HG02885 (cell line): ENCODE results near the gene DAPK1.

Experiments
- ATAC-seq: cut with Tn5 transposase; IDR thresholded peaks from one replicate; pipeline ENCODE4 v1.9.1; 2021; ENCODE audit warnings: mild to moderate bottlenecking; ENCODE audit not compliant: unreplicated experiment, poor library complexity

Gene DAPK1

DNA sequence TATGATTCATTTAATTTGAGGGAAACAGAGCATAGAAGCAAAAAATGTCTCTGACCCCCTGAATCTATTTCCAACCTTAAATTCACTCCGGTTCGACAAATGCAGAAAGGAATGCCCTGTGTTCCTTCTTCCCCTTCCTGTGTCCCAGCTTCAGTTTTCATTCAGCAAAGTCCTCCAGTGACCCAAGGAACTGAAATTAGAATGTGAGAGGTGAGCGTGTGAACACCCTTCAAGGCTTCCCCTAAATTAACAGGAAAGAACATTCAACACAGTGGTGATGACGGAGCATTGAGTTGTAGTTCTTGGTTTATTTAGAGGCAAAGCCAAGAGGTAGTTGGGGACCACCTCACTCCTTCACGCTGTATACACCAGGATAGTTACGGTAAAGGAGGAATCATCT lies 130.7 kb downstream of the DAPK1 start:
- ATAC-seq: no peak

DNA sequence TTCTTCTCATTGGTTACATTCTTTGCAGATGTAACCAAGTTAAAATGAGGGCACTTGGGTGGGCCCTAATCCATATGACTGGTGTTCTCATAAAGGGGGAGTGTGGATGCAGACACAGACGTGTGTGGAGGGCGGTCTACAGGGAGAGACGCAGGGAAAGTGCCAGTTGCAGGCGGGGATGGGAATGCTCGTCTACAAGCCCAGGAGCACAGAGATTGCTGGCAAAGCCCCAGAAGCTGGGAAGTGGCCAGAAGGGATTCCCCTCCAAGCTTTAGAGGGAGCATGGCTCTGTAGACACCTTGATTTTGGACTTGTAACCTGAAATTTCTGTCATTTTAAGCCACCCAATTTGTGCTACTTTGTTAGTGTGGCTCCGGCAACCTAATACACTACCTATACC lies 131.4 kb downstream of the DAPK1 start:
- no peak for ATAC-seq

DNA sequence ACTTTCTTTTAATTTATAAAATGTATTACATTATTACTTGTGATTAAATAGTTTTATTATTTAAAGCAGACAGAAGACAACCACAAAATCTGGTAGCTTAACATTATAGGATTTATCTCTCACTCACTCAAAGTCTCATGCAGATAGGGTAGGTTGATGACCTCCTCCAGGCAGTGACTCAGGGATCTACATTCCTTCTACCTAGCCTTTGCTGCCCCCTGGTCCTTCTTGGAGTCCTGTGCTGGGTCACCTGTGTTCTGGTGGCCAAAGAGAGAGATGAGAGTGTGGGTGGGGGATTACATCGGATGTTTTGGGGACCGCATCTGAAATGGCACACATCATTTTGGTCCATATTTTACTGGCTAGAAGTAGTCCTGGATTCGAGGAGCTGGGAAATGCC lies 132.6 kb downstream of the DAPK1 start:
- no peak for ATAC-seq

DNA sequence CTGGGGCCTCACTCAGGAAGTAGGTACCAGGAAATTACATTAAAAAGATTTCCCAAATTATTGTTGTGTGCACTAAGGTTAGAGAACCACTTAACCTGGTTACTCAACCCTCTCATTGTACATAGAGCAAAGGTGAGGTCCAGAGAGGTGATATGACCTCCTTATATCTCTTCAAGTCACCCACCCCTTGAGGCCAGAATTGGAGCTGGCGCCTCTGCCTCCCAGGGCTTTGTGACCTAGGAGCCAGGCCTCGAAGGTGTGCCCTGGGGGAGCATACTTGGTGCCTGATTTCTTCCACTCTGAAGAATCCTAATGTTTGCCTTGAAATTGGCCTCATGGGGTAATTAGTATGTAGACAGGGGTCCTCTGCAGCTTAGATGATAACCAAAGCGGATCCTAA lies 133.2 kb downstream of the DAPK1 start:
- ATAC-seq: no peak

DNA sequence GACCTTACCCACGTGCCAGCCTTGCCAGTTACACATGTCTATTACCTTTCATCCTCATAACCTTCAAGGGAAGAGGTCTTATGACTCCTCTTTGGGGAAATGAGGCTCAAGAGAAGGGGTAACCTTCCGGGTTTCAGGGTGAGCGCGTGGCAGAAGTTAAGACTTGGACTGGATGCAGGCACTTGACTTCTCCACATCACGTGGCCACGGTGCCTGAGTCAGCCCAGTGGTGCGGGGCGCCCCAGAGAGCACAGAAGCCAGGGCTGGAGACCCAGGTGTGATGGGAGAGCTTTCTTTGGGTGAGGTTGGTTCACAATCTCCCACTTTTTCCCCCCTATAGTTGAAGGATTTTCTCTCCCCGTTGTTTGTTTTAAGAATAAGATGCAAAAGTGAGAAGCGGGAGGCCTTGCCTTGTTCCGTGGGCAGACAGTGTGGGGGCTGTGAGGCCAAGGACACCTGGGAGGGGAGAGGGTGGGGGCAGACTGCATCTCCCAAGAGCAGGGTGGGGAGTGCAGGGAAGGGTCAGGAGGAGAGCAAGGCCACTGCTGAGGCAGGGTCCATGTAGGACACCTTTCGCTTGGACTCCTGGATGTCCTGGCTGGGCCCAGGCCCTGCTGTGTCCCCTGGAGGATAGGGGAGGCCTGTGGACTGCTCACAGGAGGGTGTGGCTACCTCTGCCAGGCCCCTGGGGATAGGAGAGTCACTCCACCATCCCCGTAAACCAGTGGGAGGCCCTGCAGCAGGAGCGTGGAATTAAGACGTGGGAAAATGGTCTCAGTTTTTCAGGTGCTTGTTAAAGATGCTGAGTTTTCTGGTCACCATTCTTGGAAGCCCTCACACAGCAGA lies 138.2 kb downstream of the DAPK1 start:
- no peak for ATAC-seq

DNA sequence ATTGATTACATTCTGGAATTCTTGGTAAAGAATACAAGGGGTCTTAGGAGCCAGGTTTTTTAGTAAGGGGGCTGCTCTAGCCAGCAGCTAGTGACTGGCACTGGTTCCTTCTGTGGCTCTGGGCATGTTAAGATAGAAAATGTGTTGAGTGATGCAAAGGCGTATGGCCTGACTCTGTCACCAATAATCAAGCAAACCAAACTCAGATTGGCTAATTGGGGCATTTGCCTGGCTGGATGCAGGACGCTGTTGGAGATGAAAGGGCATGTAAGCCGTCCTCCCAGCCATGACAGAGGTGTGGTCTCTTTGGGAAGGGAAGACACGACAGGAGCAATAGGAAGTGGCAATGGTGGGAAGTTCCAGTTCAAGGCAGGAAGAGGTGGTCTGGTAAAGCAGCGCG lies 140.6 kb downstream of the DAPK1 start:
- ATAC-seq: no peak

DNA sequence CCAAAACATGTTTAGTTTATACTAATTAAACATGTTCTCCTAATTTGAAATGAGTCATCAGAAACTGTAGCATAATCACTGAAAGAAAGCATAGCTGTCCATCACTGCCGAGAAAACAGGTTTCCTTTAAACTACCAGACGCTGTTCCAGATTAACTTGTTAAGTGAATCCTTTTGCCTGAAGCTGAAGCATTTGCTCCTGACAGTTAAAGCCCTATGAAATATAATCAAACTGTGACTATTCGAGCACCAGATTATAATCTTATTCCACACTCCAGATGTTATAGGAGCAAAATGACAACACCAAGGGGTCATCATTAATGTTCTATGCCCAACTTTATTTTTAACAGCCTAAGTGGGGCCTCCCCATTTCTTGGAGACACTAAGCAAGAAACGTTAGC lies 142.3 kb downstream of the DAPK1 start:
- no peak for ATAC-seq

DNA sequence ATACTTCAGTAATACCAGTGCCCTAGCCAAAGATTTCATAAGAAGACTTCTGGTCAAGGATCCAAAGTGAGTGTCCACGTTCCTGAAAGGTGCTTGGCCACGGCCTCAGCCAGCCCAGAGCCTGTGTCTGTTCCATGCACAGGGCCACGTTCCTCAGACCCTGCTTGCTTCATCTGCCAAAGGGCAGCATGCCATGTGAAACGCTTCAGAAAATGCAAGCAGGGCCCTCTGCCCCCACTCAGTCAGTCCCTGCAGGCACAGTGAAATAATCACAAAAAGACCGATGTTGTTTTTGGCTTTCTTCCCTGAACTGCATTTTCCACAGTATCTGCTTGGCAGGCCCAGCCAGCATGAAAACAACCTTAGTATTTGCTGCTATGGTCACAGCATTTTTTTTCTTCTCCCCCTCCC lies 142.7 kb downstream of the DAPK1 start:
- ATAC-seq: no peak

DNA sequence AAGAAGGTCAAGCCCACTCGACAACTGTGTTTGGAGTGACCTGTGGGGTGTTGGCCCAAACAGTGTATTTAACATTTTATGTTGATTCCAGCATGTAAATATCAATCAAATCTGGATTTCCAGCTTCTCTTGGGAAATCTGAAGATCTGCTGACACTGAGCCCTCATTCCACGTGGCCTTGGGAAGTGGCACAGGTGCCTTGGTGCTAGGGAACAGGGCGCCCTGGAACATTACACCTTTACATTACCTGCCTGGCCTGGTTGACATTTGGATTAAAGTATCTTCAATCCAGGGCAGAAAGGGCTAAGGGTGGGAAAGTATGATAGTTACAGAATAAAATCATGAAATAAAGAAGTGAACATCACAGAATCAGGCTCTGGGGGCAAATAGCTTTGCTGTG lies 143.4 kb downstream of the DAPK1 start:
- ATAC-seq: no peak

DNA sequence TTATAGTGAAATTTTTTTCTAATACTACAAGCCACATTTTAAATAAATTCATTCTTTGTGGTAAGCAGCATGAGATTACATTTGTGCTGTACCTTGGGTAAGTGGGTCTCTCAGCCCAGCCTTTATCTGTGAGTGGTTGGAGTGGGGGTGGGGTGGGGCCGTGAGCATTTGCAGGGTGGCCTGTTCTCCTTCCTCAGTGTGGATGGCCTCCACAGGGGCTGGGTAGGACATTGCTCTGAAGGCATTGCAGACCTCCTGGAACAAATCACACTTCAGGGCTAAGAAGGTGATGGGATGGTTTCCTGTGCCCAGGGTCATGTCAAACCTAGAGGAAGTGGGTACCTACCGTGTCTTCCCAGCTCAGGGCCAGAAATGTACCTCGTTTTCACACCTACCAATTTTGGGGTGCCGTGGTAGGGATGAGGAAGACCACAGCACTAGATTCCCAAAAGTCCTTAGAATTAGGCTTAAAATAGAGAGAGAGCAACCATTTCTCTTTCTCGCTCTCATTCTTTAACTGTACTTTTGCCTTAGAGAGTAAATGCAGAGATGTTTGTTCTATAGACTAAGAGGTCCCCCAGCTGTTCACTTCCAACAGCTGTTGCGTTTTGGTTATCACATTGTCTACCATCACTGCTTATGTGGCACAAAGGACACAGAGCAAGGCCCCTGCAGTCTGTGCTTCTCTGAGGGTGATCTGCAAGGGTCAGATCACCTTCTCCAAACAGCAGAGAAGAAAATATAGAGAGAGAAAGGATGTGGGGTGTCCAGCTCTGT lies 144.9 kb downstream of the DAPK1 start:
- no peak for ATAC-seq

DNA sequence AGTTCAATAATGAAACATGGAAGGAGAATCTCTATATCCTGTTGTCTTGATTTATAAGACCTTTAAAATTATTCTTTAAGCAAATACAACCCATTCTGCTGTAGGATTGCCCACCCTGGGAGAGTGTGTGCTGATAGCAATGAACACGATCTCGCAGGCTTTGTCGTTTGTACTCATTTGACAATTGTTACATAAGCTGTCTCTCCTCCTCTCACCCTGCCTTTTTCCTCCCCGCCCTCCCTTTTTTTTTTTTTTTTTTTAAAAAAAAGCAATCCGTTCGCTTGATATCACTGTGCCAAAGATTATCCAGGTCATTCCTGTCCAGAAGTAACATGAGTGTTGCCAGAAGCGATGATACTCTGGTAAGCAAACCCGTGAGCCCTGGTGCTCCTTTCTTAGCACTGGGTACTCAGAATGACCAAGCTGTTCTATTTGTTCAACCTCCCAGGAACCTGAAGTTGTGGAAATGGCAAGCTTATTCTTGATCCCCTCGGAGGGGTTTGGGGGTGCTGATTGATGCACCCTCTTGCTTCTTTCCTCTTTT lies 145.5 kb downstream of the DAPK1 start:
- no peak for ATAC-seq

DNA sequence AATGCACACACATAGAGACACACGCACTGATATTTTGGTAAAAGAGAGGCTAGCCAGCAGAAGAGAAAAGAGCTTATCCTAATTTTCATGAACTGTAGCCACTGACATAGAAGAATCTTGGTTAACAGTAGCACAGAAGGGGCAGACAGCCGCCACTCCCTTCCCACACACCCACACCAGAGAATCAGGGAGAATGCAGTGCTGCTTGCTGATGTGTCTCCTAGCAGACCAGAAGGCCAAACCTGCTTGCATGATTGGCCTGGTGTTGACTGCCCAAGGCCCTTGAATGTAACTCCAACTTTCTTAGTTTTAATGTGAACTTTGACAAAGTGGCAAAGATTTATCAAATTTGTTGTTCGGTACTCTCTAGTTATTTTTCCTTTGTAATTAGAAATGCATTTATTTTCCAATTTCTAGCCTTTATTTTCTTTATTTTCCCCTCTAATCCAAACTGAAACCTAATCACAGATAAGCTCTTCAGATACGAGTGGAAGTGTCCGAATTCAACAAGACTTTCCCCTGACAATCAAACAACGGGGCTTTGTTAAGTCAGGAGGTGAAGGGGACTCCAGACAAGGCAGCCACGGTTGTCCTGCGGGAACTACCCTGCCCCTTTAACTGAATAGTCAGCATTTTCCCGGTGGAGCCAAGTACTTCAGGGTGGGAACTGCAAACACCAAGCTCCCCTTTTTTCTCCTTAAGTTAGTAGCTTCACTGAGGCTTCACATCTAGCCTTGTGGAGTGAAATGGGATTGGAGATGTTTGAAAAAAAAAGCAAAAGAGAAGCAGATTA lies 146.3 kb downstream of the DAPK1 start:
- no peak for ATAC-seq

DNA sequence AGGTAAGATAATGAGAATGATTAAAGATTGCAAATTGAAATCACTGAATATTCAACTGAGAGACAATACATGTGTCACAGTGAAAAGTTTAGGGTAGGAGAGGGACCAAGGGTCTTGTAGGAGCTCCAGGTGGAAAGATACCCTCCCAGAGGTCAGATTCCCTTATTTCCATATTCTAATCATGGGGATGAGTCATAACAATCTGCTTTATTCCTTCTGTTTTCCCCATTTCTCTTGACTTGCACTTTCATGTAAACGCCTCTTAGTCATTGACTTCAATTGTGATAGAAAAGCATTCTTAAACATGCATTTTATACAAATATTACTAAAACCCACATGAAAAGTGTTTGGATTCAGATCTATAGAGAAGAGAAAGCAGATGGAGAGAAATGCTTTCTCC lies 147.0 kb downstream of the DAPK1 start:
- ATAC-seq: no peak

DNA sequence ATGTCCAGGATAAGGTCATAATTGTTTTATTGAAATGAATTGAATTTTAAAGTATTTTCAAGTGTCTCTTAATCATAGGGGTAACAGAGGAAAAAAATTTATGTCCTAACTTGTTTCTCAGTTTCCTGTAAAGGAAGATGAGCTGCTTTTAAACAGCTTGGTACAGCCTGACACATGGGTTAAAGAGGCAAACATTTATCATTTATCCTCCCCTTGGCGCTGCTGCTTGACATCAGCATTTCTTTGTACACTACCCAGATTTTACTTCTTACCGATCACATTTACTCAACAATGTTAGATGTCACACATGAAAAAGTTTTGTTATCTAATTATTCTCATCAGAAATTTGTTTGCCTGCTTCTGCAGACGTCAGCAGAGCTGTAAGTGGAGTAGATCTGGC lies 148.9 kb downstream of the DAPK1 start:
- ATAC-seq: no peak

DNA sequence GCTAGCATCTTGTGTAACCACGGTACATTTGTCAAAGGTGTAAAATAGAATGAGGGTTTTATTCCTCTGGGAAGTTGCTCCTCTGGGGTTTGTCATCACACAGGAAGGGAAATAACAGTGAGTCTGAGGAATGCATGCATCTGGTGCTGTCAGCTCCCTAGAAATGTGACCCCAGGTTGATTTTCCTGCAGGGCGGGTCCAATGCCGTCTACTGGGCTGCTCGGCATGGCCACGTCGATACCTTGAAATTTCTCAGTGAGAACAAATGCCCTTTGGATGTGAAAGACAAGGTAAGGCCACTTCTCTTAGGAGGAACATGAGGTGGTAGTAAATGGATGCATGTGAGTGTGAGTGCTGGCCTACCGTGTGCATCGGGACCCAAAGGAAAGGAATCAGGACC lies 149.4 kb downstream of the DAPK1 start:
- no peak for ATAC-seq

DNA sequence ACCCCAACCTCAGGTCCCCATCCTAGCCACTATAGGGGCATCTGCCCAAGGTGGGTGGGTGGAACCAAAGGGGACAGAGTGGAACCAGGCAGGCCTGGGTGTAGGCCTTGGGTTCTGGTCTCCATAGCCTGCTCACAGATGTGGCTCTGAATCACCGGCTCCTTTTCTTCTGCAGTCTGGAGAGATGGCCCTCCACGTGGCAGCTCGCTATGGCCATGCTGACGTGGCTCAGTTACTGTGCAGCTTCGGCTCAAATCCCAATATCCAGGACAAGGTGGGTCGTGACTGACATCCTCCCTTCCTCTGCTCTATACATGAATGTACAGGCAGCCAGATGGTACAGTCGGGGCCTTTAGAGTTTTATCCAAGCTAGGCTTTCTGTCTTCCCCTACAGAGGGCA lies 150.9 kb downstream of the DAPK1 start:
- no peak for ATAC-seq

DNA sequence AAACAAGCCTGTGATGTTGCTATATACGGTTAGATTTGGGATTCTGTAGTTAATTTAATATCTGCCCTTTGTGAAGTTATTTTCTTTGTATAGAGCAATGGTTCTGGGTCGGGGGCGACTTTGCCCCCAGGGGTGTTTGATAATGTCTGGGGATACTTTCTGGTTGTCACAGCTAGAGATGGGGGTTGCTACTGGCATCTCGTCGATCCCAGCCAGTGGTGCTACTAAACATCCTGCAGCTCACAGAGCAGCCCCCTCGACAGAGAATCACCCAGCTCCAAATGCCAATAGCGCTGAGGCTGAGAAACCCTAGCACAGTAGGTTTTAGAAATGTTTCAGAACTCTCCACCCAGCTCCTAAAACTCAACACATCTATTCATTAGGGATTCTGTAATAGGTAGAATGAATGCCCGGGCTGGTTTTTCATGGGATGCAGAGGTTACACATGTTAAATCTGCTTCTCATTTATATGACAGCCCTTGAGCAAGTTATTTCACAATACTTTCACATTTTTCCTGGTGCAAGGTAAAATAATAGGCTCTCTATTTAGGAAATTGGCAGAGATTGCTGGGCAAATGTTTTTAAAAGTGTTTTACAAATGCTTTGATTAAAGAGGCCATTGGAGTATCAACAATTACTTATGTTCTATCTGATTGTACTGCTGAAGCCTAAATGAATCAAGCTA lies 153.1 kb downstream of the DAPK1 start:
- no peak for ATAC-seq

DNA sequence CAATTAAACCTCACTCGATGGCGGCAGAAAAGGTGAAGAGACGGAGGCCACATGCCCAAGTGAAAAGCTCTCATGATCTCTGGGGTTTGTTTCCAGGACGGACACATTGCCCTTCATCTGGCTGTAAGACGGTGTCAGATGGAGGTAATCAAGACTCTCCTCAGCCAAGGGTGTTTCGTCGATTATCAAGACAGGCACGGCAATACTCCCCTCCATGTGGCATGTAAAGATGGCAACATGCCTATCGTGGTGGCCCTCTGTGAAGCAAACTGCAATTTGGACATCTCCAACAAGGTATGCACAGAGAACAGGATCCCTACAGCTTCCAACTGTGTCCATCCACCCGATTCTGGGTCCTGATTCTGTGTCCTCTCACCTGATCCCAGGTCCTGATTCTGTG lies 153.8 kb downstream of the DAPK1 start:
- ATAC-seq: no peak

DNA sequence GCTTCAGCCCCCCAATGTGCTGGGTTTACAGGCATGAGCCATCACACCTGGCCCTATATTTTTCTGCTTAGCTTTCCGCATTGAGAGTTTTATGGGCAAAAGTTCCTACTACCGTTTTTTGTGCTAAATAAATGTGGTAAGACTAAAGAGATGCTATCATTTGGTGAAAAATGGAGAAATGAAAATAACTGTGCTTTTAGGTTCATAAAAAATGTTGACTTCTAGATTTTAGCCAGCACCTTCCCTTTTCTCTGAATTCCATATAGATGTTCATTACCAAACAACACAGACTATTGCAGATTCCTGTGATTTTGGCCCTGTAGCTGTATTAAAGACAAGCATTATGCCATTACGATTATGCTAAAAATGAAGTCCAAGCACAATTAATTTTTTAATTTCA lies 156.3 kb downstream of the DAPK1 start:
- no peak for ATAC-seq

DNA sequence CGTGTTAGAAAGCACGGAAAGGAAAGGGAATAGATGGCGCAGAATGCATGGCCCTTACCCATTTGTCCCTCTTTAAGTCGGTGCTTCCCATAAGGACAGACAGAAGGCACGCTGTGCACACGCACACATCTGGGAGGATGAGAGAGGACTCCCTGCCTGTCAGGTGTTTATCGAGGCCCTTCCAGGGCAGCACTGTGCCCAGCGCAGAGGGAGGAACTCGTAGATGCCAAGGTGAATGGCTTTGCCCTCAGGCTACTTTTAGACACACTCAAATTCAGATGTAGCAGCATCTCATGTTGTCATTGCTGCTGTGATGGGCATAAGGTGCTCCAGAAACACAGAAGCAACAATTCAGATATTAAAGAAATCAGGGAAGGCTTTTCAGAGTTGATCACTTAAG lies 158.1 kb downstream of the DAPK1 start:
- no peak for ATAC-seq
